Measurements from ENCODE around the gene SLC31A1. TPM values are rescaled to one million over a fixed set of nuclear protein-coding genes. Genes with fewer than 3 reads are reported as not detected.

The SLC31A1 gene
- polyA plus RNA-seq, 1 experiment = 38.4 TPM

DNA sequence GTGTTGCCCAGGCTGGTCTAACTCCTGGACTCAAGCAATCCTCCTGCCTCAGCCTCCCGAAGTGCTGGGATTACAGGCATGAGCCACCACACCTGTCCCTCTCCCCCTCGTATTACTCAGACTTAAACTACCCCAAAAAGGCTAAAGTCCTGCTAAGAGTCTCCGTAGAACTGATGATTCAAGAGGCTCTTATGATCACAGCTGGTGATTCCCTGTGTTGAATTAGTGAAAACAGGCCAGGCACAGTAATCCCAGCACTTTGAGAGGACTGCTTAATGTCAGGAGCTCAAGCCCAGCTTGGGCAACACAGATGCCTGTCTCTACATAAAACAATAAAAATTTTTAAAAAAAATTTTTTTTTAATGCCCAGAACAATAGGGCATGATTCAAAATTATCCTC, 44.8 kb downstream of the SLC31A1 start:
- no peaks in the 10 kb centered on the region for H3K27me3 ChIP-seq (ENCODE audit: control insufficient read depth, insufficient read depth, low read length)
- ChIA-PET POLR2A (no interaction called here), CTCF (no interaction called here)
- no peak for DNase-seq (ENCODE audit: low read depth, low spot score)
- H3K27ac ChIP-seq (ENCODE audit: low read depth, low read length) = no peak overlapping the region
- H3K9me3 ChIP-seq (ENCODE audit: control insufficient read depth, insufficient read depth, low read length) = no peaks in the 10 kb centered on the region
- H3K4me3 ChIP-seq (ENCODE audit: low read depth, low read length) = no peak overlapping the region
- TF ChIP-seq, protein P1, sequence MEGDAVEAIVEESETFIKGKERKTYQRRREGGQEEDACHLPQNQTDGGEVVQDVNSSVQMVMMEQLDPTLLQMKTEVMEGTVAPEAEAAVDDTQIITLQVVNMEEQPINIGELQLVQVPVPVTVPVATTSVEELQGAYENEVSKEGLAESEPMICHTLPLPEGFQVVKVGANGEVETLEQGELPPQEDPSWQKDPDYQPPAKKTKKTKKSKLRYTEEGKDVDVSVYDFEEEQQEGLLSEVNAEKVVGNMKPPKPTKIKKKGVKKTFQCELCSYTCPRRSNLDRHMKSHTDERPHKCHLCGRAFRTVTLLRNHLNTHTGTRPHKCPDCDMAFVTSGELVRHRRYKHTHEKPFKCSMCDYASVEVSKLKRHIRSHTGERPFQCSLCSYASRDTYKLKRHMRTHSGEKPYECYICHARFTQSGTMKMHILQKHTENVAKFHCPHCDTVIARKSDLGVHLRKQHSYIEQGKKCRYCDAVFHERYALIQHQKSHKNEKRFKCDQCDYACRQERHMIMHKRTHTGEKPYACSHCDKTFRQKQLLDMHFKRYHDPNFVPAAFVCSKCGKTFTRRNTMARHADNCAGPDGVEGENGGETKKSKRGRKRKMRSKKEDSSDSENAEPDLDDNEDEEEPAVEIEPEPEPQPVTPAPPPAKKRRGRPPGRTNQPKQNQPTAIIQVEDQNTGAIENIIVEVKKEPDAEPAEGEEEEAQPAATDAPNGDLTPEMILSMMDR (IDR thresholded peaks at IDR 0.05; ENCODE audit: low read depth, low read length) = no peak

DNA sequence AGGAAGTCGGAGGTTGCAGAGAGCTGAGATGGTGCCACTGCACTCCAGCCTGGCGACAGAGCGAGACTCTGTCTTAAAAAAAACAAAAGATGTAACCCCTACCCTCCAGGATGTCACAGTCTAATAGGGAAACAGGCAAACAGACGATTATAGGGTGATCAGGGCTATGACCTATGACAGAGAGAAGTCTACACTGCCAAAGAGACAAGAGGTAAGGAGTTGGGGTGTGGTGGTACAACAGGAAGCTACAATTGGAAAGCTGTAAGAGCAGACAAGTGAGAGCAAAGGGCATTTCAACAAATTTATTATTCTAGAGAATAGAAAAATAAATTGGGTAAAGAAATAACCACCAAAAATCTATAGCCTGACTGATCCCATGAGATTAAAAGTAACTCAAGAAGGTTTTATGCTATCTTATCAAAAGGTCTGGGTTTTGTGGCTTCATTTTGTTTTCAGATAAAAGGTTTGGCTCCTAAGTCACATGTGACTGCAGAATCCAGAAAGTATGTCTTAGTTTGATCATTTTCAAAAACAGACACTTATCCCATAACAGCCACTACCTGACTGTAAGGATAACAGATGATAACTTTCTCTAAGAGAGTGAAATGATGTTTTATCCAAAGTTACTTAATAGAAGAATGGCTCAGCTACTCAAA, 46.7 kb downstream of the SLC31A1 start:
- Histone ChIP-seq H3K4me3 (ENCODE audit: low read depth, low read length) (no peak overlapping the region), H3K27me3 (ENCODE audit: control insufficient read depth, insufficient read depth, low read length) (no peaks in the 10 kb centered on the region), H3K27ac (ENCODE audit: low read depth, low read length) (no peak overlapping the region), H3K9me3 (ENCODE audit: control insufficient read depth, insufficient read depth, low read length) (no peaks in the 10 kb centered on the region)
- TF ChIP-seq, protein P1 (IDR thresholded peaks at IDR 0.05; ENCODE audit: low read depth, low read length) = no peak
- no peak for DNase-seq (ENCODE audit: low read depth, low spot score)
- POLR2A ChIA-PET = interaction anchor here (0.6 kb wide), 1 partner anchor 47 kb away, joined by 3 read pairs; the partner anchor contains the start of genes FKBP15 and SLC31A1
- CTCF ChIA-PET = no interaction called here

DNA sequence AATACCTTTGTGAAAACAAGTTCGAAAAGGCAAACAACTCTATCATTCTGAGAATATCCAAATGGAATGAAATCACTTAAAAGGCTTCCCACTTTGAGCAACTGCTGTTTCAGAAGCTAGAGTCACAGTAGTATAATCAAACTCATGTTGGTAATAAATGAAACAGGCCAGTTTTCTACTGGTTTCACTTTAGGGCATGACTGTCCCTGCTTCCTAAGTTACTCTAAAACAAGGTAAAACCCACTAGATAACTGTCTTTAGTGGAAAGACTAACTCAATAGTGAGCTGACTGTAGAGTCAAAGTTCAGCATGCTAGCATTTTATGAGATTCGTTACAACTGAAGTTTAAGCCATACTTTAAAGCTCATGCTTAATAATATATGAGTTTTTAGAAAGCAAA, 48.0 kb downstream of the SLC31A1 start:
- ChIA-PET CTCF (no interaction called here), POLR2A (no interaction called here)
- H3K4me3 ChIP-seq (ENCODE audit: low read depth, low read length) = no peak overlapping the region
- no peak for DNase-seq (ENCODE audit: low read depth, low spot score)
- TF ChIP-seq, protein P1 (IDR thresholded peaks at IDR 0.05; ENCODE audit: low read depth, low read length) = no peak
- no peak overlapping the region for H3K27ac ChIP-seq (ENCODE audit: low read depth, low read length)
- no peaks in the 10 kb centered on the region for H3K27me3 ChIP-seq (ENCODE audit: control insufficient read depth, insufficient read depth, low read length)
- H3K9me3 ChIP-seq (ENCODE audit: control insufficient read depth, insufficient read depth, low read length) = no peaks in the 10 kb centered on the region

DNA sequence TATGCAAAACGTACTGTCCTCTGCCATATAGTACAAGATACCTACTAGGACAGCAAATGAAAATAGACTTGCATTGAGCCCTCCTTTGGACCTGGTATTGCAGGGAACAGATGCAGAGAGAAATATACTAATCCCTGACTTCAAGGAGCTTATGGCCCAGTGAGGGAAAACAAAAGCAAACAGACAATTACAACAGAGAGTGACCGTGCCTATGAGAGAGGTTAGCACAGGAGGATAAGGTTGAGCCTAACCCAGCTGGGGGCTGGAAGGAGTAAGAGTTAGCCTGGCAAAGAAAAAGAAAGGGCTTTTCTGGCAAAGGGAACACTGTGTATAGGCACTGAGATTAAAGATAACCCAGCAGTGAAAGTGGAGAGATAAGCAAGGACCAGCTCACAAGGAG, 48.5 kb downstream of the SLC31A1 start:
- TF ChIP-seq, protein P1 (IDR thresholded peaks at IDR 0.05; ENCODE audit: low read depth, low read length) = no peak
- ChIA-PET POLR2A (interaction anchor here (0.5 kb wide), 1 partner anchor 46 kb away, joined by 6 read pairs; no protein-coding TSS in a partner anchor), CTCF (no interaction called here)
- H3K9me3 ChIP-seq (ENCODE audit: control insufficient read depth, insufficient read depth, low read length) = no peaks in the 10 kb centered on the region
- H3K4me3 ChIP-seq (ENCODE audit: low read depth, low read length) = no peak overlapping the region
- DNase-seq (ENCODE audit: low read depth, low spot score) = no peak
- no peaks in the 10 kb centered on the region for H3K27me3 ChIP-seq (ENCODE audit: control insufficient read depth, insufficient read depth, low read length)
- H3K27ac ChIP-seq (ENCODE audit: low read depth, low read length) = no peak overlapping the region

DNA sequence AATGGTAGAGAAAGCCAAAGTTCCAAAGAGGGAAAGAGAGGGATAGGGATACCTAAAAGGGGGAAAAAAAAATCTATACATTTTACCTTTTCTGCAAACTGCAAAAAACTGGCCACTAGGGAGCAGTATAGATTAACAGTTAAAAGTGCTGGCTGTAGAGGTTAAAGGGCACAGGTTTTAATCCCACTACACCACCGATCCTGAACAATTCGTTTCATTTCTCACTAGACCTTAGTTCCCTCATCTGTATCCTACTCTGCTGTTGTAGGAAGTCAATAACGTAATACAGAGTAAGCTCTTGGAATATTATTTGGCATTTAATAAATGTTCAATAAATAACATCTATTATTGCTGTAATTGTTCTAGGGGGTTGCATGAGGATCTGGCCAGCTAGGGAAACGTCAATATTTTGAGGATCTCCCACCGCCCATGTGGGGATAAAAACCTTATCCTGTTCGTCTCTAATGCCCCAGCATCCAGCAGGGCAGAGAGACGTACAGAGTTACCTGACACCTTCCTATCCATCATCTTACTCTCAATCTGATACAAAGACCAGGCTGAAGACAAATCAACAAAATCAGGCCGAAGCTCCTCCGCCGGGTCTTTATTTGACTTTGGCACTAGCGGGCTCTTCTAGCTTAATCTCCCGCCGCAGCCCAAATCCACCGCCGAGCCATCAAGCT, 53.3 kb downstream of the SLC31A1 start:
- DNase-seq (ENCODE audit: low read depth, low spot score) = no peak
- POLR2A ChIA-PET = interaction anchor here (0.6 to 2.5 kb wide), 10 partner anchors 36 to 383 kb away, joined by 3 to 16 read pairs (median 4); partner anchors contain the start of genes ALAD, C9orf43, FKBP15 and HDHD3
- CTCF ChIA-PET = interaction anchor here (0.6 to 4.4 kb wide), 32 partner anchors 9 to 384 kb away, joined by 3 to 40 read pairs (median 5); partner anchors contain the start of genes ALAD, C9orf43, POLE3 and WDR31

More for the DNA sequence above, 53.3 kb downstream of the SLC31A1 start:
- Histone ChIP-seq H3K27me3 (ENCODE audit: control insufficient read depth, insufficient read depth, low read length) (no peaks in the 10 kb centered on the region), H3K4me3 (ENCODE audit: low read depth, low read length) (peak overlapping the region; percentile 98), H3K27ac (ENCODE audit: low read depth, low read length) (peak overlapping the region; percentile 94), H3K9me3 (ENCODE audit: control insufficient read depth, insufficient read depth, low read length) (no peaks in the 10 kb centered on the region; the same call in 1 of the 2 replicates)
- TF ChIP-seq, protein P1 (IDR thresholded peaks at IDR 0.05; ENCODE audit: low read depth, low read length) = peak; percentile 65
